GM19023 (cell line): ENCODE measurements around the gene UROD.
"Not testable (repeated sequence)": the region's sequence is repeated elsewhere in the genome, so short reads cannot be mapped to it uniquely, and the experiment has no call there.

Experiments used
- ATAC-seq: cut with Tn5 transposase; IDR thresholded peaks from one replicate; pipeline ENCODE4 v1.9.1; 2021; ENCODE audit warnings: mild to moderate bottlenecking, moderate library complexity; ENCODE audit not compliant: unreplicated experiment

Gene UROD

GRCh38 chr1:45011837-45012638 is at the start of gene UROD:
UROD (plus strand) TSS chr1:45012254; CDS start chr1:45012266, 12 bp downstream.
- ATAC-seq: peak; percentile 63

GRCh38 chr1:44962729-44963128 is 49.3 kb upstream of the UROD start:
- no peak for ATAC-seq

GRCh38 chr1:44964396-44964795 is 47.7 kb upstream of the UROD start:
- no peak for ATAC-seq

- no peak for ATAC-seq
Observed at GRCh38 chr1:44970317-44970716, 41.7 kb upstream of the UROD start.

GRCh38 chr1:44973645-44974044 is 38.4 kb upstream of the UROD start:
- ATAC-seq: no peak

- ATAC-seq: no peak
Observed at GRCh38 chr1:44976252-44976651, 35.8 kb upstream of the UROD start.

GRCh38 chr1:44977372-44977771 is 34.7 kb upstream of the UROD start:
- ATAC-seq: not testable (repeated sequence)

GRCh38 chr1:44985747-44986359 is 26.2 kb upstream of the UROD start:
- ATAC-seq: no peak

- no peak for ATAC-seq
Observed at GRCh38 chr1:44988531-44989156, 23.4 kb upstream of the UROD start.

- no peak for ATAC-seq
Observed at GRCh38 chr1:44994309-44994898, 17.6 kb upstream of the UROD start.

GRCh38 chr1:44995467-44996238 is 16.4 kb upstream of the UROD start:
- no peak for ATAC-seq

GRCh38 chr1:44999232-44999631 is 12.8 kb upstream of the UROD start:
- no peak for ATAC-seq

GRCh38 chr1:45001011-45001481 is 11.0 kb upstream of the UROD start:
- no peak for ATAC-seq

GRCh38 chr1:45001576-45001975 is 10.5 kb upstream of the UROD start:
- ATAC-seq: not testable (repeated sequence)

- no peak for ATAC-seq
Observed at GRCh38 chr1:45002650-45003645, 9.1 kb upstream of the UROD start.

GRCh38 chr1:45003741-45004140 is 8.3 kb upstream of the UROD start:
- no peak for ATAC-seq

GRCh38 chr1:45004281-45004920 is 7.7 kb upstream of the UROD start:
- ATAC-seq: no peak

- ATAC-seq: no peak
Observed at GRCh38 chr1:45005761-45006160, 6.3 kb upstream of the UROD start.

- no peak for ATAC-seq
Observed at GRCh38 chr1:45007311-45007710, 4.7 kb upstream of the UROD start.
